AG09319 (cell line): ENCODE measurements around the gene RAB41.
"Not testable (repeated sequence)": the region's sequence is repeated elsewhere in the genome, so short reads cannot be mapped to it uniquely, and the experiment has no call there.

Experiments
- DNase-seq: peaks from one replicate; pipeline ENCODE4 v3.0.0-alpha.2; 2010; ENCODE audit warnings: low read depth; ENCODE audit errors: extremely low read depth
- TF ChIP-seq, protein P1 (sequence below): IDR thresholded peaks from 2 replicates; pipeline ENCODE4 v1.5.1; 2011; ENCODE audit warnings: low read depth, mild to moderate bottlenecking, inconsistent platforms, low read length, moderate library complexity

Gene RAB41

DNA sequence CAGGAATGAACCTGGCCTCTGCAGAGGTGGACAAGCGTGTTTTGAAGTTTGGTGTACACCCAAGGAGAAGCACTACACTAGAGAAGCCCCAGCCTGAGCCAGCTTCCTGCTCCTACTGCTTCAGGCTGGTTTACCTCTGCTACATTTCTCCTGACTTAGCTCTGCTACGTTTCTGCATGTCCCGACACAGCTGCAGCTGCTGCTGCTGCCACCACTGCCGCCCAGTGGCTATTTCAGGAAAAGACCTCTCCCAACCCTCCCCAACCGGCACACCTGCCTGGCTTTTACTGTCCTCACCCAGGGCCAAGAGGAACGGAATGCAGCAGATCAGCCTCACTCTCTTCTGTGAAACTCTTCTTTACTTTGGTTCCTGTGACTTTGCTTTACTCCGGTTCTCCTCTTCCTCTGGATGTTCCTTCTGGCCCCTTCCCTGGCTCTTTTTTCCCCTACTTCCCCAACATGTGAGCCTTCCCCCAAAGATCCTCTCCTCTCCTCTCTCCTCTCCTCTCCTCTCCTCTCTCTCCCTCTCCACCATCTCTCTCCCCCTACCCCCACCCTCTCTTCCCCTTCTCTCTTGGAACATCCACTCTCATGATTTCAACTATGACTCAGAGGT lies 18.9 kb upstream of the RAB41 start:
- DNase-seq, result no peak
- TF ChIP-seq, protein P1, sequence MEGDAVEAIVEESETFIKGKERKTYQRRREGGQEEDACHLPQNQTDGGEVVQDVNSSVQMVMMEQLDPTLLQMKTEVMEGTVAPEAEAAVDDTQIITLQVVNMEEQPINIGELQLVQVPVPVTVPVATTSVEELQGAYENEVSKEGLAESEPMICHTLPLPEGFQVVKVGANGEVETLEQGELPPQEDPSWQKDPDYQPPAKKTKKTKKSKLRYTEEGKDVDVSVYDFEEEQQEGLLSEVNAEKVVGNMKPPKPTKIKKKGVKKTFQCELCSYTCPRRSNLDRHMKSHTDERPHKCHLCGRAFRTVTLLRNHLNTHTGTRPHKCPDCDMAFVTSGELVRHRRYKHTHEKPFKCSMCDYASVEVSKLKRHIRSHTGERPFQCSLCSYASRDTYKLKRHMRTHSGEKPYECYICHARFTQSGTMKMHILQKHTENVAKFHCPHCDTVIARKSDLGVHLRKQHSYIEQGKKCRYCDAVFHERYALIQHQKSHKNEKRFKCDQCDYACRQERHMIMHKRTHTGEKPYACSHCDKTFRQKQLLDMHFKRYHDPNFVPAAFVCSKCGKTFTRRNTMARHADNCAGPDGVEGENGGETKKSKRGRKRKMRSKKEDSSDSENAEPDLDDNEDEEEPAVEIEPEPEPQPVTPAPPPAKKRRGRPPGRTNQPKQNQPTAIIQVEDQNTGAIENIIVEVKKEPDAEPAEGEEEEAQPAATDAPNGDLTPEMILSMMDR, result peak; percentile 47

DNA sequence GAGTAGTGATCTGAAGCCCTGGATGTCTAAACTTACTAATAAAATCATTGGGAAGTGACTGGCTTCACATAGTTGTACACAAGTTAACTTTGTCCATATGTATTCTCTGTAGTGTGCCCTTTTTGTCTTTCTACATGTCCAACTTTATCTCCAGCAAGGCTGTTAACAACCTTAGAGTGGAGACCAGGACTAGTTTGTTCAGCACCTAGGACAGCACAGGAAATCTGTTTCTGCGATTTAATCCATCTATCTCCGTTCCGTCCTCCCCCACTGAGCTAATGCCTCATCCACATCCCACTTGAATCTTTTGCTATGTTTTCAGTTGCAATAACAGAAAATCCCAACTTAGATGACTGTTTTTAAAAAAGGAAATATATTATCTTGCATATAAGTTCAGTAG lies 17.2 kb upstream of the RAB41 start:
- no peak for DNase-seq
- TF ChIP-seq, protein P1, result no peak

DNA sequence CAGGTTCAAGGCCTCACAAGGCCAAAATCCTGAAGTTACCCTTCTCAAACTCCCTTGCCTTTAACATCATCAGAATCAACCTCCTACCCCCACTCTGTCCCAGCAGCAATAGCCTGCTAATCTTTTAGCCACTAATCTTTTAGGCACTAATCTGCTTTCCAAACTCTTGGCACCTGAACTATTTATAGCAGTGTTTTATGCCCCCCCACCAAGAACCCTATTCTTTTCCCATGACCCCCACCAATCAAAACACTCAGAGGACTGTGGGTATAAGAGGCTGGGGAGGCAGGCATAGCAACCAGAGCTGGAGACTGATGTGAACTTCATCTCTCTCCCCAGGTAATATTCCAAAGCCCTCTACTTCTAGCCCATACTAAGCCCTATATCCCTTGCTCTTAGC lies 13.9 kb upstream of the RAB41 start, which contains the start of gene ARR3:
Gene ARR3, plus strand, starts transcription at position 301 of the 400 bp plus-strand sequence. CDS start 1,052 bp downstream, outside the sequence.
- DNase-seq, result no peak
- TF ChIP-seq, protein P1, result no peak

DNA sequence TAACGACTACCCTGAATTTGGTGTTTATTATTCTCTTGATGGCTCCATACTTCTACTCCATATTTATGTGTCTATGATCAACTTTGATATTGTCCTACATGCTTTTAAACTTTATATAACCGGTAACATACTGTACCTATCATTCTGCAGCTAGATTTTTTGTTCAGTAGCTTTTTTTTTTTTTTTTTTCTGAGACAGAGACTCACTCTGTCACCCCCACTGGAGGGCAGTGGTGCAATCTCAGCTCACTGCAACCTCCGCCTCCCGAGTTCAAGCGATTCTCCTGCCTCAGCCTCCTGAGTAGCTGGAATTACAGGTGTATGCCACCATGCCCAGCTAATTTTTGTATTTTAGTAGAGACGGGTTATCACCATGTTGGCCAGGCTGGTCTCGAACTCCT lies 7.9 kb upstream of the RAB41 start:
- not testable (repeated sequence) for DNase-seq

DNA sequence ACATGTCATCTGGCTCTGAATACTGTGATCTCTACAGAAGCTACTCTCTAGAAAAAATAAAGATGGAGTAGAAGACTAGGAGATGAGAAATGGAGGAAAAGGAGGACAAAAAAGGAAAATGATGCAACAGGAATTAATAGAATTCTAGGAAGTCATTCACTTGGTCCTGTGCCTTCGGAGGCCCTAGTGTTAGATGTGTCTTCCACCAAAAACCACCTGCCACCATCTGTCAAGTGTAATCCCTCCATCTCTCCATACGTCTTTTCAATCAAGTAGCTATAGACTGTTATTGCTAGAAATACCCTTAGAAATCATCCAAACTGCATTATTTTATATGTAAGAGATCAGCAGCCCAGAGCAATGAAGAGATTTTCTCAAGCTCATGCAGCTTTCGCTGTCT lies 2.9 kb upstream of the RAB41 start:
- TF ChIP-seq, protein P1, result no peak
- DNase-seq, result no peak

DNA sequence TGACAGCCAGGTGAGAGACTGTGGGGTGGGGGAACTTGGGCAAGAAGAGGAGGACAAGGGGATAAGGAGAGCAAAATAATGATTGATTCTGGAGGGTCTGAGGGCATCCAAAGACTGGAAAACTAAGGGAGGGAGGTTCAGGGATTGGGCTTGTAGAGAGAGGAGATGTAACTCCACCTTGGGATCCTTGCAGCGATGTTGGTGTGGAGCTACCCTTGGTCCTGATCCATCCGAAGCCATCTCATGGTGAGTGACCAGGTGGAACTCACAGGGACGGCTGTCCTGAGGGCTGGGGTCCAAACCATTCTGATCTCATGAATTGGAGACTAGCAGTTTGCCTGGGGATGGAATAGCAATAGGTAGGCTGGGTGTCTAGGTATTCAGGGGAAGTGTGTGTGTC lies 1.4 kb upstream of the RAB41 start:
- no peak for DNase-seq
- TF ChIP-seq, protein P1, result no peak

DNA sequence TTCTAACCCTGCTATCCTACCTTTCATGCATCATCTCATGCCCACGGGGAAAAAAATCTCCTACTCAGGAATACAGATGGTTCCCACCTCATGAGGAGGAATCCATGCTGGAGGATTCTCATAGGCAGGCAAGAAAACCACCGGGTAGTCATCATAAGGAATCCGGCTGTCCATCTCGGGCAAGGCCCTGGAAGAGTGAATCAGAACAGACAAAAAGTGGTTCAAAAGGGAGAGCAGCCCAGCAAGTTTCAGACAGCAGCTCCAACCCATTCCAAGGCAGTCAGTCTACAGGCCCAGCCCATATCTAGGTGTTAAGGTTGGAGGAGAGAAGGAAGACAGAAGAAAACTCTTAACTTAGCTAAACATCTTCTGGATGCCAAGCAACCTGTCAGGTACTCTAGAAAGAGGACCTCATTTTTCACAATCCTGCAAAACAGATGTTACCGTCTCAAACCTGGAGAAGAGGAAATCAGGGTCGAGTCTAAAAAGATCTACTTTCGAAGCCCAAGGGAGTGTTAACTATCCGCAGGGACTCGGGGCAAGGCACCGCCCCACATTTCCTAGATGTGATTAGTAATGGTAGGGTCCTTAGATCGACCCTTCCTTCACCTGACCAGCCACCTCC lies 7.3 kb downstream of the RAB41 start:
- DNase-seq, result no peak
- TF ChIP-seq, protein P1, result no peak
